ENCODE measurements around the gene URAD.

Gene URAD

GRCh38 chr13:27956576-27957300 lies 31.8 kb downstream of the URAD start:
- Histone ChIP-seq H3K27ac (ENCODE audit: low read length) (no peak overlapping the region), H4K20me1 (ENCODE audit: insufficient read depth, low read length) (no peaks in the 10 kb centered on the region), H3K36me3 (replicated peaks; ENCODE audit: insufficient read depth, low read length) (no peaks in the 10 kb centered on the region), H3K9ac (ENCODE audit: low read length) (no peak overlapping the region), H3K4me1 (ENCODE audit: low read length) (no peaks in the 10 kb centered on the region), H3K4me3 (ENCODE audit: low read length) (no peak overlapping the region), H3K79me2 (ENCODE audit: low read length) (no peaks in the 10 kb centered on the region), H2AFZ (ENCODE audit: low read length) (no peak overlapping the region), H3K9me3 (replicated peaks; ENCODE audit: insufficient read depth, low read length) (no peaks in the 10 kb centered on the region), H3K4me2 (ENCODE audit: low read depth, low read length) (no peak overlapping the region), H3K9me2 (replicated peaks; ENCODE audit: insufficient read depth, low read length) (no peaks in the 10 kb centered on the region), H3F3A (ENCODE audit: insufficient read depth, low read length) (no peaks in the 10 kb centered on the region), H3K27me3 (replicated peaks; ENCODE audit: insufficient read depth, low read length) (no peaks in the 10 kb centered on the region)
- DNase-seq, result no peak
- TF ChIP-seq CTCF (IDR thresholded peaks at IDR 0.05; ENCODE audit: low read length), result no peak
- no peak for TF ChIP-seq EZH2 (optimal IDR thresholded peaks at IDR 0.05; ENCODE audit: low read depth, low read length)
- TF ChIP-seq EZH2phosphoT487 (IDR thresholded peaks at IDR 0.05; ENCODE audit: low read length), result no peak

- H3K36me3 ChIP-seq (replicated peaks; ENCODE audit: insufficient read depth, low read length), result no peaks in the 10 kb centered on the region
- H3K9ac ChIP-seq (ENCODE audit: low read length), result no peak overlapping the region
- H3F3A ChIP-seq (ENCODE audit: insufficient read depth, low read length), result no peaks in the 10 kb centered on the region
- DNase-seq, result no peak
- no peaks in the 10 kb centered on the region for H3K9me3 ChIP-seq (replicated peaks; ENCODE audit: insufficient read depth, low read length)
- no peak for TF ChIP-seq EZH2 (optimal IDR thresholded peaks at IDR 0.05; ENCODE audit: low read depth, low read length)
- TF ChIP-seq CTCF (IDR thresholded peaks at IDR 0.05; ENCODE audit: low read length), result no peak
- no peak for TF ChIP-seq EZH2phosphoT487 (IDR thresholded peaks at IDR 0.05; ENCODE audit: low read length)
- no peak overlapping the region for H2AFZ ChIP-seq (ENCODE audit: low read length)
- H3K4me2 ChIP-seq (ENCODE audit: low read depth, low read length), result no peak overlapping the region
- no peaks in the 10 kb centered on the region for H4K20me1 ChIP-seq (ENCODE audit: insufficient read depth, low read length)
- no peak overlapping the region for H3K4me3 ChIP-seq (ENCODE audit: low read length)
- no peak overlapping the region for H3K27ac ChIP-seq (ENCODE audit: low read length)
- no peaks in the 10 kb centered on the region for H3K79me2 ChIP-seq (ENCODE audit: low read length)
- no peaks in the 10 kb centered on the region for H3K9me2 ChIP-seq (replicated peaks; ENCODE audit: insufficient read depth, low read length)
- no peaks in the 10 kb centered on the region for H3K27me3 ChIP-seq (replicated peaks; ENCODE audit: insufficient read depth, low read length)
- no peaks in the 10 kb centered on the region for H3K4me1 ChIP-seq (ENCODE audit: low read length)
Observed at GRCh38 chr13:27955014-27955591, 33.4 kb downstream of the URAD start.

- Histone ChIP-seq H3K9me3 (replicated peaks; ENCODE audit: insufficient read depth, low read length) (no peaks in the 10 kb centered on the region), H4K20me1 (ENCODE audit: insufficient read depth, low read length) (no peaks in the 10 kb centered on the region), H3K27me3 (replicated peaks; ENCODE audit: insufficient read depth, low read length) (no peaks in the 10 kb centered on the region), H3K36me3 (replicated peaks; ENCODE audit: insufficient read depth, low read length) (no peaks in the 10 kb centered on the region), H3K4me1 (ENCODE audit: low read length) (no peaks in the 10 kb centered on the region), H3K79me2 (ENCODE audit: low read length) (no peaks in the 10 kb centered on the region), H3K9me2 (replicated peaks; ENCODE audit: insufficient read depth, low read length) (no peaks in the 10 kb centered on the region), H3F3A (ENCODE audit: insufficient read depth, low read length) (no peaks in the 10 kb centered on the region), H3K27ac (ENCODE audit: low read length) (no peak overlapping the region), H3K4me2 (ENCODE audit: low read depth, low read length) (peak overlapping the region; percentile 72; the same call in 1 of the 2 replicates), H3K9ac (ENCODE audit: low read length) (peak overlapping the region; percentile 23; the same call in 1 of the 2 replicates), H3K4me3 (ENCODE audit: low read length) (peak overlapping the region; percentile 64), H2AFZ (ENCODE audit: low read length) (peak overlapping the region; percentile 87)
- DNase-seq, result no peak
- no peak for TF ChIP-seq CTCF (IDR thresholded peaks at IDR 0.05; ENCODE audit: low read length)
- TF ChIP-seq EZH2phosphoT487 (IDR thresholded peaks at IDR 0.05; ENCODE audit: low read length), result no peak
- no peak for TF ChIP-seq EZH2 (optimal IDR thresholded peaks at IDR 0.05; ENCODE audit: low read depth, low read length)
Observed at GRCh38 chr13:27954406-27954851, 34.1 kb downstream of the URAD start.
